B cell (primary cell): ENCODE results near the gene PTH1R. TPM values are rescaled to one million over a fixed set of nuclear protein-coding genes. Genes with fewer than 3 reads are reported as not detected.

ENCODE experiments used
- ATAC-seq: fragments of 200-7000 bp; cut with Tn5 transposase; one replicate; pipeline ENCODE4 v1.10.0; 2021; ENCODE audit warnings: low read depth, mild to moderate bottlenecking, moderate number of reproducible peaks, moderate library complexity
- CTCF ChIA-PET: fragments of 350-600 bp; sonication (Branson Sonifier 250); formaldehyde crosslinking; loops from one replicate; lab custom pipeline; 2021; ENCODE audit warnings: antibody characterized with exemption, inconsistent platforms; lab: Charles Lee
- POLR2A ChIA-PET: fragments of 350-600 bp; sonication (Branson Sonifier 250); formaldehyde crosslinking; loops from one replicate; lab custom pipeline; 2021; ENCODE audit warnings: antibody characterized with exemption; lab: Charles Lee
- DNase-seq: peaks from one replicate; pipeline ENCODE4 v3.0.0; 2013
- H2AFZ ChIP-seq: 2 replicates; pipeline ENCODE4 v1.6.1; 2012; ENCODE audit warnings: mild to moderate bottlenecking, low read depth, low read length; ENCODE audit not compliant: insufficient read depth, poor library complexity, severe bottlenecking
- H3K27ac ChIP-seq, 2 donors: 1 replicate in 1 of 2; 2 replicates in 1 of 2; pipeline ENCODE4 v1.5.1; 2012 to 2013; ENCODE audit warnings: low read length in 2 of 2, mild to moderate bottlenecking in 2 of 2, moderate library complexity in 1 of 2
- H3K27me3 ChIP-seq, 4 experiments: fragments of 200-600 bp in 1 of 4; sonication (generic) in 1 of 4; replicated peaks in 1 of 4; 1 replicate in 2 of 4; 2 replicates in 2 of 4; pipeline versions ENCODE4 v1.6.1 to v1.7.0; 2013 to 2016; ENCODE audit warnings: low read length in 3 of 4, mild to moderate bottlenecking in 2 of 4, mixed read lengths in 1 of 4, moderate library complexity in 1 of 4; ENCODE audit not compliant: insufficient read depth in 4 of 4, control insufficient read depth in 3 of 4; ENCODE audit errors: control extremely low read depth in 1 of 4
- H3K36me3 ChIP-seq, 2 experiments: replicated peaks in 1 of 2; 1 replicate in 1 of 2; 2 replicates in 1 of 2; pipeline versions ENCODE4 v1.6.1 to v1.7.1; 2013; ENCODE audit warnings: low read length in 1 of 2; ENCODE audit not compliant: insufficient read depth in 2 of 2, control insufficient read depth in 1 of 2; ENCODE audit errors: control extremely low read depth in 1 of 2, extremely low read depth in 1 of 2
- H3K4me1 ChIP-seq, 2 donors: fragments of 200-600 bp in 1 of 2; sonication (generic) in 1 of 2; 1 replicate in 1 of 2; 2 replicates in 1 of 2; pipeline versions ENCODE4 v1.5.1 to v1.6.1; 2013 to 2017; ENCODE audit warnings: low read length in 2 of 2; ENCODE audit not compliant: control insufficient read depth in 2 of 2, insufficient read depth in 2 of 2
- H3K4me2 ChIP-seq: replicated peaks from 2 replicates; pipeline ENCODE3; 2012; ENCODE audit warnings: mild to moderate bottlenecking, low read depth, low read length; ENCODE audit not compliant: poor library complexity, severe bottlenecking
- H3K4me3 ChIP-seq, 5 experiments: fragments of 200-600 bp in 1 of 5; sonication (generic) in 1 of 5; 1 replicate in 3 of 5; 2 replicates in 2 of 5; pipeline versions ENCODE4 v1.5.1 to v1.7.0; 2011 to 2016; ENCODE audit warnings: low read length in 4 of 5, mild to moderate bottlenecking in 4 of 5, low read depth in 2 of 5, control low read depth in 1 of 5, moderate library complexity in 1 of 5; ENCODE audit not compliant: insufficient read depth in 1 of 5; ENCODE audit errors: control extremely low read depth in 1 of 5, extremely low read depth in 1 of 5
- H3K79me2 ChIP-seq: fragments of 200-600 bp; sonication (generic); one replicate; pipeline ENCODE4 v1.6.0; 2016; ENCODE audit warnings: low read length; ENCODE audit not compliant: control insufficient read depth, insufficient read depth
- H3K9ac ChIP-seq: fragments of 200-600 bp; sonication (generic); 2 replicates; pipeline ENCODE4 v1.6.1; 2017; ENCODE audit warnings: mild to moderate bottlenecking, low read length, moderate library complexity
- H3K9me3 ChIP-seq, 3 donors: one replicate each; pipeline versions ENCODE4 v1.6.1 to v1.7.1; 2013; ENCODE audit warnings: low read length in 2 of 3; ENCODE audit not compliant: control insufficient read depth in 2 of 3, insufficient read depth in 1 of 3; ENCODE audit errors: control extremely low read depth in 1 of 3
- H4K20me1 ChIP-seq: 2 replicates; pipeline ENCODE4 v1.6.0; 2012; ENCODE audit warnings: mild to moderate bottlenecking, low read length; ENCODE audit not compliant: insufficient read depth, control insufficient read depth, poor library complexity, severe bottlenecking
- H3K27ac Mint-ChIP-seq: one replicate; pipeline ENCODE4 v1.8.0; 2021; ENCODE audit warnings: mixed read lengths
- H3K27me3 Mint-ChIP-seq: one replicate; pipeline ENCODE4 v1.8.0; 2021; ENCODE audit warnings: mixed read lengths
- H3K4me1 Mint-ChIP-seq: one replicate; pipeline ENCODE4 v1.8.0; 2021; ENCODE audit warnings: mixed read lengths
- H3K4me3 Mint-ChIP-seq: one replicate; pipeline ENCODE4 v1.8.0; 2021; ENCODE audit warnings: mixed read lengths
- H3K9me3 Mint-ChIP-seq: one replicate; pipeline ENCODE4 v1.8.0; 2022; ENCODE audit warnings: mixed read lengths; ENCODE audit not compliant: insufficient read depth
- EZH2 ChIP-seq: IDR thresholded peaks from 2 replicates; pipeline ENCODE4 v1.6.1; 2012; ENCODE audit warnings: borderline replicate concordance, low read depth, mild to moderate bottlenecking, moderate library complexity, low read length; ENCODE audit not compliant: insufficient read depth, poor library complexity, severe bottlenecking
- WGBS: methylation state at CpG from one replicate; pipeline ENCODE4 v1.1.5; 2013; ENCODE audit warnings: missing lambda C conversion rate; ENCODE audit not compliant: insufficient coverage; 5-methylcytosine and 5-hydroxymethylcytosine counted together
- intact Hi-C: fragments of 100-400 bp; cut with micrococcal nuclease; formaldehyde crosslinking; loops from one replicate; pipeline ENCODE4 v1.10.0; 2022
- polyA plus RNA-seq: library from polyadenylated mRNA; depleted of rRNA; stranded (reverse); fragments of >200 nt; gene quantifications from 2 replicates; pipeline ENCODE4 v1.2.3, GENCODE V29; 2012
- total RNA-seq, 2 donors: library from RNA; stranded (reverse); fragments of 120-200 nt in 1 of 2; gene quantifications; 1 replicate in 1 of 2; 2 replicates in 1 of 2; pipeline versions ENCODE4 v1.2.3 to v1.2.4, GENCODE V29; 2013 to 2022
- TF ChIP-seq, protein P1 (sequence below): fragments of 200-600 bp; IDR thresholded peaks from one replicate; pipeline ENCODE4 v1.8.0; 2022; ENCODE audit warnings: antibody characterized with exemption, mild to moderate bottlenecking

Gene PTH1R
- total and polyA plus RNA-seq, 2 donors (not counting 1 experiment from before 2014, with no cell fraction given), result not detected

GRCh38 chr3:46856576-46857471 is 20.7 kb upstream of the PTH1R start:
- no peak overlapping the region for H3K9ac ChIP-seq
- H3K4me3 Mint-ChIP-seq, result no peak overlapping the region
- no peak overlapping the region for H3K4me3 ChIP-seq
- H3K4me2 ChIP-seq, result no peak overlapping the region
- no peaks in the 10 kb centered on the region for H3K4me1 ChIP-seq
- no peaks in the 10 kb centered on the region for H3K79me2 ChIP-seq
- H2AFZ ChIP-seq, result no peak overlapping the region
- H3K27me3 ChIP-seq, result no peaks in the 10 kb centered on the region
- peaks cover 15% of the 10 kb centered on the region for H3K27me3 Mint-ChIP-seq
- ATAC-seq, result no peak
- POLR2A ChIA-PET, result interaction anchor here (0.6 kb wide), 1 partner anchor 1138 kb away, joined by 4 read pairs; no protein-coding TSS in a partner anchor
- WGBS, result 84% methylated on average over 15 of the region's 17 CpGs
- H3K27ac ChIP-seq, result no peak overlapping the region
- H3K27ac Mint-ChIP-seq, result no peak overlapping the region
- H3K36me3 ChIP-seq, result no peaks in the 10 kb centered on the region
- no peaks in the 10 kb centered on the region for H4K20me1 ChIP-seq
- no peaks in the 10 kb centered on the region for H3K9me3 ChIP-seq
- no peaks in the 10 kb centered on the region for H3K4me1 Mint-ChIP-seq
- intact Hi-C loops, result no loop called here
- no peak for TF ChIP-seq EZH2
- TF ChIP-seq, protein P1, sequence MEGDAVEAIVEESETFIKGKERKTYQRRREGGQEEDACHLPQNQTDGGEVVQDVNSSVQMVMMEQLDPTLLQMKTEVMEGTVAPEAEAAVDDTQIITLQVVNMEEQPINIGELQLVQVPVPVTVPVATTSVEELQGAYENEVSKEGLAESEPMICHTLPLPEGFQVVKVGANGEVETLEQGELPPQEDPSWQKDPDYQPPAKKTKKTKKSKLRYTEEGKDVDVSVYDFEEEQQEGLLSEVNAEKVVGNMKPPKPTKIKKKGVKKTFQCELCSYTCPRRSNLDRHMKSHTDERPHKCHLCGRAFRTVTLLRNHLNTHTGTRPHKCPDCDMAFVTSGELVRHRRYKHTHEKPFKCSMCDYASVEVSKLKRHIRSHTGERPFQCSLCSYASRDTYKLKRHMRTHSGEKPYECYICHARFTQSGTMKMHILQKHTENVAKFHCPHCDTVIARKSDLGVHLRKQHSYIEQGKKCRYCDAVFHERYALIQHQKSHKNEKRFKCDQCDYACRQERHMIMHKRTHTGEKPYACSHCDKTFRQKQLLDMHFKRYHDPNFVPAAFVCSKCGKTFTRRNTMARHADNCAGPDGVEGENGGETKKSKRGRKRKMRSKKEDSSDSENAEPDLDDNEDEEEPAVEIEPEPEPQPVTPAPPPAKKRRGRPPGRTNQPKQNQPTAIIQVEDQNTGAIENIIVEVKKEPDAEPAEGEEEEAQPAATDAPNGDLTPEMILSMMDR, result no peak
- H3K9me3 Mint-ChIP-seq, result no peaks in the 10 kb centered on the region
- DNase-seq, result no peak
- CTCF ChIA-PET, result no interaction called here
